Testis (tissue), 3 donors: ENCODE data around the gene DEAF1. TPM values are rescaled to one million over a fixed set of nuclear protein-coding genes. Genes with fewer than 3 reads are reported as not detected.

ENCODE experiments used
- DNase-seq: peaks from one replicate; pipeline ENCODE4 v3.0.0-alpha.2; 2019
- H3K27ac ChIP-seq, 2 donors: fragments of 200-600 bp; sonication (generic); one replicate each; pipeline ENCODE4 v1.5.1; 2019
- H3K27me3 ChIP-seq: fragments of 200-600 bp; sonication (generic); one replicate; pipeline ENCODE4 v1.5.1; 2019
- H3K36me3 ChIP-seq: fragments of 200-600 bp; sonication (generic); one replicate; pipeline ENCODE4 v1.5.1; 2017; ENCODE audit warnings: low read depth; ENCODE audit errors: missing control alignments
- H3K4me1 ChIP-seq: fragments of 200-600 bp; sonication (generic); one replicate; pipeline ENCODE4 v1.5.1; 2019
- H3K4me3 ChIP-seq, 2 donors: fragments of 200-600 bp; sonication (generic); one replicate each; pipeline ENCODE4 v1.5.1; 2017 to 2019
- H3K9me3 ChIP-seq: fragments of 200-600 bp; sonication (generic); one replicate; pipeline ENCODE4 v1.5.1; 2017
- POLR2A ChIP-seq: fragments of 450-650 bp; IDR thresholded peaks from one replicate; pipeline ENCODE4 v1.6.1; 2017; ENCODE audit warnings: antibody characterized with exemption, mild to moderate bottlenecking, moderate library complexity
- WGBS, 2 donors: methylation state at CpG; one replicate each; pipeline ENCODE4 v1.1.5; 2018; 5-methylcytosine and 5-hydroxymethylcytosine counted together
- intact Hi-C: fragments of 100-400 bp; cut with DNase I; formaldehyde crosslinking; loops from one replicate; pipeline ENCODE4 v1.15.1; 2023; ENCODE audit warnings: low total_unique reads
- polyA plus RNA-seq: library from polyadenylated mRNA; stranded (reverse); fragments of 350-450 nt; fragmentation: Illumina TruSeq; extraction: RNeasy Lipid Tissue Mini Kit (QIAGEN cat#74804); gene quantifications from one replicate; pipeline ENCODE4 v1.2.3, GENCODE V29; 2014; ENCODE audit warnings: low read depth, low replicate concordance; ENCODE audit not compliant: insufficient read depth
- total RNA-seq, 2 donors: library from RNA; depleted of rRNA; stranded (reverse); fragments of >200 nt; gene quantifications; one replicate each; pipeline ENCODE4 v1.2.3, GENCODE V29; 2016
- TF ChIP-seq, protein P1 (sequence below), 3 experiments: fragments of 450-650 bp in 2 of 3; fragments of 200-600 bp in 1 of 3; sonication (generic) in 1 of 3; IDR thresholded peaks; one replicate each; pipeline ENCODE4 v1.5.1; 2016 to 2019; ENCODE audit warnings: antibody characterized with exemption in 3 of 3, mild to moderate bottlenecking in 2 of 3, moderate library complexity in 1 of 3

Gene DEAF1
- total and polyA plus RNA-seq, 3 donors from 2014 or later = 47.9 to 116 (median 82.5) TPM

DNA sequence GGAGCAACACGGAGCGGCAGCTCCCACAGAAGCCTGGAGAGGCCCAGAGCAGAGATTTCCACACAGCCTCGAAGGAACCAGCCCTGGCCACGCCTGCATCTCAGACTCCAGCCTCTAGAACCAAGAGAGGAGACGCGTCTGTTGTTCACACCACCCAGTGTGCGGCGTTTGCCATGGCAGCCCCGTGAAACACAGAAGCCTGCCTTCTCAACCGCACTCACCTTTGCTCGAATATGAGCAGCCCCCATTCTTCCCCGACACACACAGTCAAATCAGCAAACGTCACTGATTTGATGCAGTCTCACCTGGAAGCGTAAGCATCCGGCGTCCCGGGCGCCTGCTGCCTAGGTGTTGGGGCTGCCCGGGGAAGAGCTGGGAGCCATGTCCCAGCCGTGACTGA, 38.0 kb upstream of the DEAF1 start:
- Histone ChIP-seq H3K4me3 (no peak overlapping the region), H3K4me1 (peaks cover 19% of the 10 kb centered on the region), H3K27ac (no peak overlapping the region), H3K27me3 (no peaks in the 10 kb centered on the region), H3K9me3 (no peaks in the 10 kb centered on the region), H3K36me3 (no peaks in the 10 kb centered on the region)
- 70 to 77% methylated on average over 17 to 20 of the region's 20 CpGs for WGBS, 2 donors
- intact Hi-C loops = no loop called here
- no peak for DNase-seq
- no peak for TF ChIP-seq POLR2A
- TF ChIP-seq, protein P1, sequence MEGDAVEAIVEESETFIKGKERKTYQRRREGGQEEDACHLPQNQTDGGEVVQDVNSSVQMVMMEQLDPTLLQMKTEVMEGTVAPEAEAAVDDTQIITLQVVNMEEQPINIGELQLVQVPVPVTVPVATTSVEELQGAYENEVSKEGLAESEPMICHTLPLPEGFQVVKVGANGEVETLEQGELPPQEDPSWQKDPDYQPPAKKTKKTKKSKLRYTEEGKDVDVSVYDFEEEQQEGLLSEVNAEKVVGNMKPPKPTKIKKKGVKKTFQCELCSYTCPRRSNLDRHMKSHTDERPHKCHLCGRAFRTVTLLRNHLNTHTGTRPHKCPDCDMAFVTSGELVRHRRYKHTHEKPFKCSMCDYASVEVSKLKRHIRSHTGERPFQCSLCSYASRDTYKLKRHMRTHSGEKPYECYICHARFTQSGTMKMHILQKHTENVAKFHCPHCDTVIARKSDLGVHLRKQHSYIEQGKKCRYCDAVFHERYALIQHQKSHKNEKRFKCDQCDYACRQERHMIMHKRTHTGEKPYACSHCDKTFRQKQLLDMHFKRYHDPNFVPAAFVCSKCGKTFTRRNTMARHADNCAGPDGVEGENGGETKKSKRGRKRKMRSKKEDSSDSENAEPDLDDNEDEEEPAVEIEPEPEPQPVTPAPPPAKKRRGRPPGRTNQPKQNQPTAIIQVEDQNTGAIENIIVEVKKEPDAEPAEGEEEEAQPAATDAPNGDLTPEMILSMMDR (IDR thresholded peaks at IDR 0.05) = no peak

DNA sequence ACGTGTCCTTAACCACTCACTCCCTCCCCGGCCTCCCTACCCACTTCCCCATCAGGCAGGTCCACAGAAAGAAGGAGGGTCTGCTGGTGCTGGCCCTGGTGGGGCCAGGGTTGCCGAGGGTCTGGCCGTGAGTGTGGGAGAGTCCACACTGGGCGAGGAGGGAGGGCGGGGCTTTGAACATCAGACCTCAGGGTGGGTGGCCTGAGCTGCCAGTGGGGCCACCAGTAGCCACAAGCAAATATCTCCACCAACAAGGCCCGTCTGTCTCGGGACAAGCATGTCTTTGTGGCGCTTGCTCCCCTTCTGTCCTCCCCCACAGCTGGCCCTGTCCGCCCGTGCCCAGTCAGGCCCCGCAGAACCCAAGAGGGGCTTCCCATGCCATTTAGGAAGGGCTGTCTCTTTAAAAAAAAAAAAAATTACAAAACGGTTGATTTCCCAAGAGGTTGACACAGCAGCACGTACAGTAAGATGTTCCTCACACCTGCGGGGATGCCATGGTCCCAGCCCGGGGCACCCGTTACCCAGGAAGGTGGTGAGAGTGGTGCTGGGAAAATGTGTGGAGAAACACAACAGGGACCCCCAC, 34.6 kb upstream of the DEAF1 start:
- no peaks in the 10 kb centered on the region for H3K9me3 ChIP-seq
- H3K27ac ChIP-seq = peak overlapping the region in 1 of 2 donors; percentile 83
- no peaks in the 10 kb centered on the region for H3K27me3 ChIP-seq
- peaks cover 38% of the 10 kb centered on the region for H3K4me1 ChIP-seq
- no peaks in the 10 kb centered on the region for H3K36me3 ChIP-seq
- intact Hi-C loops = loop anchor here (10.0 kb wide), 1 partner anchor 175 kb away; no protein-coding TSS in a partner anchor
- H3K4me3 ChIP-seq = no peak overlapping the region
- peak; percentile 54 for DNase-seq
- TF ChIP-seq, protein P1 (IDR thresholded peaks at IDR 0.05) = no peak
- TF ChIP-seq POLR2A = no peak
- 50 to 51% methylated on average over 17 of the region's 17 CpGs for WGBS, 2 donors

DNA sequence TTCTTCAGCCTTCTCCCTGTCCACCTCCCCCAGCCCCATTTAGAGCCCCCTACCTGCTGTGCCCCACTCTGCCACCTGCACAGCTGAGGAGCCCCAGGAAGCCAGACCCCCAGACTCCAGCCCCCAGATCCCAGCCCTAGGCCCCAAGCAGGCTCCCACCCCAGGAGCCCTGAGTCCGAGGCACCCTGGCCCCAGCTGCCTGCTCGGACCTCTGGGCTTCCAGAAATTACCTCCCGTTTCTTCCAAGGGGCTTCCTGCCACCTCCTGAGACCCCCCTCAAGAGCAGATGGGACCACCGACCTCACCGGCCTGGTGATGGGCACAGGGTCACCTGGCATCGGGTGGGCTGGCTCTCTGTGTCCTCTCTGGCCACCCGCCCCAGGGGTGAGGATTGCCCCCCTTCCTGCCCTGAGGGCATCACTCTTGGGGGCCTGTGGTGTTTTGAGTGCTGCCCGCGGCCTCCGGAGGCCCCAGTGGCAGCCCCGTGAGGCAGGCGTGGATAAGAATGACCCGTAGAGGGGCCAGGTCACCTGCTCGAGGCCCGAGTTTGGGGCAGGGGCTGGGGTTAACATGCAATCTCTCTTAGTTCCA, 34.0 kb upstream of the DEAF1 start:
- Histone ChIP-seq H3K36me3 (no peaks in the 10 kb centered on the region), H3K27me3 (no peaks in the 10 kb centered on the region), H3K4me1 (peaks cover 38% of the 10 kb centered on the region), H3K4me3 (no peak overlapping the region), H3K9me3 (no peaks in the 10 kb centered on the region), H3K27ac (peak overlapping the region in 1 of 2 donors; percentile 83)
- 60 to 72% methylated on average over 3 to 15 of the region's 15 CpGs for WGBS, 2 donors
- no peak for DNase-seq
- TF ChIP-seq, protein P1 (IDR thresholded peaks at IDR 0.05) = no peak
- no peak for TF ChIP-seq POLR2A
- intact Hi-C loops = loop anchor here (10.0 kb wide), 1 partner anchor 174 kb away; no protein-coding TSS in a partner anchor

DNA sequence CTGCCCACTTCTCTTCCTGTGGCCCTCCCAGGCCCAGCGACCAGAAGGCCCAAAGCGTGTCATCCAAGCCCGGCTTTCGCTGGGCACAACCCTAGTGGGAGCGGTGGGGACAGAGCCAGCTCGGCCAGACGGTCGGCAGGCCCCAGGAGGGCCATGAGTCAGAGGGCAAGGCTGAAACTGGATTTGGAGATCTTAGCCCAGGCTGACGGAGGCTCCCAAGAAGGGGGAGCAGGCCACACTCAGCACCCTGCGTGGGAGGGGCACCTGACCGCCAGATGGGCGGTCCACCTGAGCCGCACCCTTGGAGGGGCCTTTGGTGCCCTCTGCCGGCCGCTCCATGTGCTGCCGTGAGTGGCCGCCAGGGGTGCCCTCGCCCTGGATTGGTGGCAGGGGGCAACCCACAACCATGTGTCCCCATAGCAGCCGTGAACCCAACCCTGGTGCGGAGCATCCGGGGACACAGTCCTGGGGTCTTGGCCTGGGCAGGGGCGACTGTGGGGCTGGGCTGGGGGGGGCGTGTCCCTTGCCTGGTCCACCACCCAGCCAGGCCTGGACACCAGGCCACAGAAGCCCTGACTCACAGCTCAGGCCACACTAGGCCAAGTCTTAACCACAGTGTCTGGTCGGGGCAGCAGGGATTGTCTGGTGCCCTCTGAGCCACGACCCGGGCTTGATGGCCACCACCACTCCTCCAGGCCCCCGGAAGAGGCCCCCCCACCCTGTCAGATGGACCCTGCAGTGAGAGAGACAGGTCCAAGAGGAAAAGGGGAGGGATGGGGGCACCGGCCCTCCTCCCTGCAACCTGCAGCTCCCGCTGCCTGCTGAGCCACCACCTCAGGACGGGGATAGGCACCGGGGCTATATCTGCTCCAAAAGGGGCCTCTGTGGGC, 33.1 kb upstream of the DEAF1 start:
- TF ChIP-seq, protein P1 (IDR thresholded peaks at IDR 0.05) = peak; percentile 92 to 97 (median 95)
- no peak for TF ChIP-seq POLR2A
- WGBS, 2 donors = 48 to 53% methylated on average over 5 to 27 of the region's 31 CpGs
- Histone ChIP-seq H3K27me3 (no peaks in the 10 kb centered on the region), H3K4me1 (peaks cover 38% of the 10 kb centered on the region), H3K36me3 (no peaks in the 10 kb centered on the region), H3K4me3 (no peak overlapping the region), H3K9me3 (no peaks in the 10 kb centered on the region), H3K27ac (peak overlapping the region; percentile 76 to 83)
- DNase-seq = peak; percentile 84
- intact Hi-C loops = loop anchor here (10.0 kb wide), 1 partner anchor 173 kb away; no protein-coding TSS in a partner anchor
